Right lobe of liver (tissue), 4 donors: Measurements from ENCODE around the gene IVD.

Experiments
- POLR2A ChIP-seq: fragments of 450-650 bp; IDR thresholded peaks from one replicate; pipeline ENCODE4 v1.6.1; 2017; ENCODE audit warnings: antibody characterized with exemption, mild to moderate bottlenecking
- TF ChIP-seq, protein P1 (sequence below), 4 donors: fragments of 200-600 bp in 3 of 4; fragments of 450-650 bp in 1 of 4; IDR thresholded peaks; one replicate each; pipeline versions ENCODE4 v1.5.1 to v1.8.0; 2016 to 2022; ENCODE audit warnings: antibody characterized with exemption in 4 of 4, mild to moderate bottlenecking in 2 of 4
- donor health status: DM: no; HTN: no; CAD: no.
- donor health status: DM: no; HTN: no; CAD: no.
- donor health status: DM: no; HTN: yes; CAD: no.

- TF ChIP-seq, protein P1, sequence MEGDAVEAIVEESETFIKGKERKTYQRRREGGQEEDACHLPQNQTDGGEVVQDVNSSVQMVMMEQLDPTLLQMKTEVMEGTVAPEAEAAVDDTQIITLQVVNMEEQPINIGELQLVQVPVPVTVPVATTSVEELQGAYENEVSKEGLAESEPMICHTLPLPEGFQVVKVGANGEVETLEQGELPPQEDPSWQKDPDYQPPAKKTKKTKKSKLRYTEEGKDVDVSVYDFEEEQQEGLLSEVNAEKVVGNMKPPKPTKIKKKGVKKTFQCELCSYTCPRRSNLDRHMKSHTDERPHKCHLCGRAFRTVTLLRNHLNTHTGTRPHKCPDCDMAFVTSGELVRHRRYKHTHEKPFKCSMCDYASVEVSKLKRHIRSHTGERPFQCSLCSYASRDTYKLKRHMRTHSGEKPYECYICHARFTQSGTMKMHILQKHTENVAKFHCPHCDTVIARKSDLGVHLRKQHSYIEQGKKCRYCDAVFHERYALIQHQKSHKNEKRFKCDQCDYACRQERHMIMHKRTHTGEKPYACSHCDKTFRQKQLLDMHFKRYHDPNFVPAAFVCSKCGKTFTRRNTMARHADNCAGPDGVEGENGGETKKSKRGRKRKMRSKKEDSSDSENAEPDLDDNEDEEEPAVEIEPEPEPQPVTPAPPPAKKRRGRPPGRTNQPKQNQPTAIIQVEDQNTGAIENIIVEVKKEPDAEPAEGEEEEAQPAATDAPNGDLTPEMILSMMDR (IDR thresholded peaks at IDR 0.05), result no peak
- no peak for TF ChIP-seq POLR2A
Measured at GRCh38 chr15:40458495-40459371, 53.1 kb downstream of the IVD start.
